Measurements from ENCODE around the gene MVB12A. TPM values are rescaled to one million over a fixed set of nuclear protein-coding genes. Genes with fewer than 3 reads are reported as not detected.

The MVB12A gene
- polyA plus RNA-seq, 1 donor from 2014 or later = 22.2 TPM

DNA sequence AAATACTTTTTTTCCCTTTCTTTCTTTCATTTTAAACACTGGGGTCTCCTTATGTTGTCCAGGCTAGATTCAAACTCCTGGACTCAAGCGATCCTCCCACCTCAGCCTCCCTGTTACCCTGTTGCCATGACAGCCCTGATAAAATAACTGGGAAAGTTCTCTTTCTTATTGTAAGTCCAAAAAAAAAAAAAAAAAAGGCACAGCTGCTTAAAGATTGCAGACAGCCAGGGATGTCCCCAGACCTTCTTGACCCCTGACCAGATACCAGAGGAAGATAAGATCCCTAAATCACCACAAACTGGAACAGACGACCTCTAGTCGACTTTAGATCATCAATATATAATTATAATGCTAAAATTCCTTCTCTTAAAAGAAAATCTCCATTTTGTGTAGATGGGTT is 1.1 kb upstream of the MVB12A start:
- no peak overlapping the region for H3K27ac Mint-ChIP-seq
- H3K36me3 Mint-ChIP-seq = peaks cover 1% of the 10 kb centered on the region
- peaks cover 1% of the 10 kb centered on the region for H3K27me3 Mint-ChIP-seq
- H3K9me3 Mint-ChIP-seq = no peaks in the 10 kb centered on the region
- H3K4me1 Mint-ChIP-seq = peaks cover 6 to 13% (median 8%) of the 10 kb centered on the region in 3 donors
- peak overlapping the region; percentile 90 to 98 (median 96) for H3K4me3 Mint-ChIP-seq

DNA sequence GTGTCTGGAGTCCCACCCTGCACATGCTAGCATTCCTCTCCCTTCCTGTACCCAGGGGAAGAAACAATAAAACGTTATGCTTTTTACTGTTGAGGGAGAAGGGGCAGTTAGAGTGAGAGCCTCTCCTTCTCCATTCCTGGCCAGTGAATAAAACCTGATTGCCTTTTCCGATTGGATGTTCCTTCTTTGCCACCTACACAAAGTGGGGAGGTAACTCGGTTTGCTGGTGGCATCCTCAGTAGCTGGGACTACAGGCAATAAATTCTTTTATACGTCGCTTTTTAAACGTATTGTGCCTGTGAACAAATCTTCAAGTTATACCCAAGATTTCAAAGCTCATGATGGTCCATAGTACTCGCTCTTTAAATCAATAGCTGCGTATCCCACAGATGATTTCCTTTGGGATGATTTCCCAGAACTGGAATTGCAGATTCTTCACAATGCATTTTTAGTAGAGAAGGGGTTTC is 660 bp upstream of the MVB12A start:
- Mint-ChIP-seq H3K27me3 (peaks cover 1% of the 10 kb centered on the region), H3K4me1 (peaks cover 6 to 13% (median 8%) of the 10 kb centered on the region in 3 donors), H3K4me3 (peak overlapping the region; percentile 90 to 98 (median 96)), H3K36me3 (peaks cover 1% of the 10 kb centered on the region), H3K9me3 (no peaks in the 10 kb centered on the region), H3K27ac (peak overlapping the region in 2 of 3 donors; percentile 68 to 88)

DNA sequence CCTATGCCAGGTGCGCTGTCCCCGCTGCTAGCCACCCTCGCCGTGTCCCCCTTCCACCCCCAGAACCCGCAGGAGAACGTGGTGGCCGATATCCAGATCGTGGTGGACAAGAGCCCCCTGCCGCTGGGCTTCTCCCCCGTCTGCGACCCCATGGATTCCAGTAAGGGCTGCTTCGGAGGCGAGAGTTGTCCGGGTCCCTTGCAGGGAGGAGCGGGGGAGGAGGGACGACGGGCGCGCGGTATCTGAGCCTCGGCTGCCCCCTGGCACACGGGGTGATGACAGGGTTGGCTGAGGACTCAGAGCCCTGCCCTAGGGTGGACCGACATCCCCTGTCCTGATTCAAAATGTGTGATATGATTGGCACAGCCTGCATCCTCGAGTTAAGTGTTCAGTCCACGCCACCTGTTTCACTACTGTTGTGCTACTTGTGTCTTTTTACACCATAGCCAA is 653 bp downstream of the MVB12A start:
- H3K36me3 Mint-ChIP-seq = peaks cover 1% of the 10 kb centered on the region
- H3K9me3 Mint-ChIP-seq = no peaks in the 10 kb centered on the region
- H3K4me1 Mint-ChIP-seq = peaks cover 6 to 13% (median 8%) of the 10 kb centered on the region in 3 donors
- H3K27me3 Mint-ChIP-seq = peaks cover 1% of the 10 kb centered on the region
- H3K4me3 Mint-ChIP-seq = peak overlapping the region; percentile 90 to 98 (median 96)
- H3K27ac Mint-ChIP-seq = peak overlapping the region in 2 of 3 donors; percentile 47 to 68

DNA sequence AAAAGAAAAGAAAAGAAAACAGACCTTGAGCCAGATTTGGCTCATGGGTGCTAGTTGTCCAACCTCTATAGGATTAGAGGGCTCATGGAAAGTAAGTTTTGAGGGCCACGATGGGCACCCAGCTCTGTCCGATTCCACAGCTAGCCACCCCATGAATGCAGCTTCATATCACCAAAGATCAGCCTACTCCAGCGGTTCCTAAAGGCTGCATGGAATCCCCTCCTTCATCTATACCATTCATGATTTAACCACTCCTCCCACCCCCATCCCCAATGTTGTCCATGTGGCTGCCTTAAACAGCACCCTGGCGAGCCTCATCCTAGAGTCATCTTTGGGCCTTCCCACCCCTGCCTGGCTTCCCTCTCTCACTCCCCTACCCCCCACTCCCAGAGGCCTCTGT is 2.1 kb downstream of the MVB12A start:
- peaks cover 1% of the 10 kb centered on the region for H3K36me3 Mint-ChIP-seq
- H3K9me3 Mint-ChIP-seq = no peaks in the 10 kb centered on the region
- peaks cover 6 to 13% (median 7%) of the 10 kb centered on the region in 3 donors for H3K4me1 Mint-ChIP-seq
- peaks cover under 1% of the 10 kb centered on the region for H3K27me3 Mint-ChIP-seq
- H3K4me3 Mint-ChIP-seq = peak overlapping the region in 2 of 4 donors; percentile 4 to 58
- no peak overlapping the region for H3K27ac Mint-ChIP-seq

GRCh38 chr19:17423429-17424208 is 3.8 kb downstream of the MVB12A start:
- Mint-ChIP-seq H3K27me3 (no peaks in the 10 kb centered on the region), H3K36me3 (peaks cover 1% of the 10 kb centered on the region), H3K9me3 (no peaks in the 10 kb centered on the region), H3K4me3 (peak overlapping the region in 2 of 4 donors; percentile 14 to 60), H3K4me1 (peaks cover 6 to 13% (median 6%) of the 10 kb centered on the region in 3 donors), H3K27ac (no peak overlapping the region)

- Mint-ChIP-seq H3K36me3 (no peaks in the 10 kb centered on the region), H3K9me3 (no peaks in the 10 kb centered on the region), H3K4me3 (no peak overlapping the region), H3K27ac (no peak overlapping the region), H3K27me3 (no peaks in the 10 kb centered on the region), H3K4me1 (peaks cover 0 to 6% (median under 1%) of the 10 kb centered on the region in 3 donors)
Observed at GRCh38 chr19:17424743-17425365, 5.0 kb downstream of the MVB12A start.

GRCh38 chr19:17429641-17430113 is 9.8 kb downstream of the MVB12A start:
- H3K4me3 Mint-ChIP-seq = no peak overlapping the region
- H3K4me1 Mint-ChIP-seq = no peaks in the 10 kb centered on the region
- H3K27me3 Mint-ChIP-seq = no peaks in the 10 kb centered on the region
- no peaks in the 10 kb centered on the region for H3K9me3 Mint-ChIP-seq
- H3K27ac Mint-ChIP-seq = peak overlapping the region in 1 of 3 donors; percentile 42
- H3K36me3 Mint-ChIP-seq = no peaks in the 10 kb centered on the region

DNA sequence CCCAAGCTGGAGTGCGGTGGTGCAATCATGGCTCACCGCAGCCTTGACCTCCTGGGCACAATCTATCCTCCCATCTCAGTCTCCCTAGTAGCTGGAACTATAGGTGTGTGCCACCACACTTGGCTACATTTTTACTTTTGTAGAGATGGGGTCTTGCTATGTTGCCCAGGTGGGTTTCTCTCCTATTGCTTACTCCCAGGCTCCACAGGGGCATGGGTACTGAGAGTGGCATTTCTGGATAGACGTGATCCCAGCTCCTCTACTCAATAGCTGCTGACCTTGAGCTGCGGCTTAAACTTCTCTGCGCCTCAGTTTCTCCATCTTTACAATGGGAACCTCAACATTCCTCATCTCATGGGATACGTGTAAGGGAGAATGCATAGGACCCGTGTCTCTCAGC is 11.6 kb downstream of the MVB12A start:
- H3K4me1 Mint-ChIP-seq = no peaks in the 10 kb centered on the region
- H3K9me3 Mint-ChIP-seq = no peaks in the 10 kb centered on the region
- no peak overlapping the region for H3K4me3 Mint-ChIP-seq
- H3K27ac Mint-ChIP-seq = no peak overlapping the region
- H3K36me3 Mint-ChIP-seq = no peaks in the 10 kb centered on the region
- no peaks in the 10 kb centered on the region for H3K27me3 Mint-ChIP-seq

DNA sequence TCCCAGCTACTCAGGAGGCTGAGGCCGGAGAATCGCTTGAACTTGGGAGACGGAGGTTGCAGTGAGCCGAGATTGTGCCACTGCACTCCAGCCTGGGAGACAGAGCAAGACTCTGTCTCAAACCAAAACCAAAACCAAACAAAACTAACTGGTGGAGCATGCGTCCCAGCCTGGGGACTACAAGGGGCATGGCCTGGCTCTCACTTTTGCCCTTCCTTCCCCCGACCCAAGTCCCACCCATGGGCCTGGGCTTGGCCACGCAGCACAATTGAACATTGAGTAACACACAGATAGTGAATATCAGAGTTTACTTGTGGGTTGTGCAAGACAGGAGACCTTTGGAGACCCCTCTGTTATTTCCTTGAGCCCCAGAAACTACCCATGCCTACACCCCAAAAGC is 15.4 kb downstream of the MVB12A start:
- Mint-ChIP-seq H3K27me3 (no peaks in the 10 kb centered on the region), H3K9me3 (no peaks in the 10 kb centered on the region), H3K27ac (no peak overlapping the region), H3K4me3 (no peak overlapping the region), H3K4me1 (no peaks in the 10 kb centered on the region), H3K36me3 (no peaks in the 10 kb centered on the region)

DNA sequence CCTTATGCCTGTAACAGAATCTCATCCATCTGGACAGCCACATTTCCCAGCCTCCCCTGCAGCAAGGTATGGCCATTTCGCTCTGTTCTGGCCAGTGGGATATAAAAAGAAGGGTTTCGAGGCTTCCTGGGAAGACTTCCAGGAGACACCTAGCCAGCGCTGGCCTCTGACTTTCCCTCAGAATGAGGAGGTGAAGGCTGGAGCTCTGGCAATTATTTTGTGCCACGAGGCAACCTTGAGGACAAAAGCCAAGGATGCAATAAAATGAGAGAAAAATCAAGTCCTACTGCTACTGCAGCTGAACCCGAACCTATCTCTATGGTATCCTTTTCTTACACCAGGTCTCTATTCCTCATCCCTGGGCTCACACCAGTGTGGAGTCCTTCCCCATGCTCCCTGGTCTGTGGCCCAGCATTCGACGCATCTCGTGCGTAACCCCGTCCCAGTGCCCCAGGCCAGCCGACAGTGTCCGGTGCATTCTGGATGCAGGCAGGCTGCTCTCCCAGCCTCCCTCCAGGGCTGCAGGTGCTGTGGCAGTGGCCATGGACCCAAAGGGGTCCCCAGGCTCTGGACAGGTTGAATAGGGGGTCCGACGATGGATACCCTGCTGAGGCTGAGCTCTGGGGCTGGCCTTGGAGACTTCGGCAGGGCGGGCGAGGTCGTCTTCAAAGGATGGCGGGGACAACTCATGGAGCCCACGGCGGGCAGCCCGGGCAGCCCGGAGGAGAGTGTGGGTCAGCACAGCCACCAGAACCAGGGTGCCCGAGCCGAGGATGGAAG is 16.4 kb downstream of the MVB12A start:
- Mint-ChIP-seq H3K36me3 (no peaks in the 10 kb centered on the region), H3K27ac (no peak overlapping the region), H3K27me3 (no peaks in the 10 kb centered on the region), H3K9me3 (no peaks in the 10 kb centered on the region), H3K4me3 (no peak overlapping the region), H3K4me1 (no peaks in the 10 kb centered on the region)

- no peaks in the 10 kb centered on the region for H3K4me1 Mint-ChIP-seq
- no peaks in the 10 kb centered on the region for H3K36me3 Mint-ChIP-seq
- no peaks in the 10 kb centered on the region for H3K27me3 Mint-ChIP-seq
- no peaks in the 10 kb centered on the region for H3K9me3 Mint-ChIP-seq
- no peak overlapping the region for H3K4me3 Mint-ChIP-seq
- H3K27ac Mint-ChIP-seq = no peak overlapping the region
Observed at GRCh38 chr19:17436874-17437267, 17.0 kb downstream of the MVB12A start.

GRCh38 chr19:17441241-17442021 is 21.6 kb downstream of the MVB12A start:
- H3K4me1 Mint-ChIP-seq = no peaks in the 10 kb centered on the region
- H3K27me3 Mint-ChIP-seq = no peaks in the 10 kb centered on the region
- H3K4me3 Mint-ChIP-seq = peak overlapping the region in 1 of 4 donors; percentile 13
- H3K27ac Mint-ChIP-seq = no peak overlapping the region
- H3K9me3 Mint-ChIP-seq = no peaks in the 10 kb centered on the region
- H3K36me3 Mint-ChIP-seq = no peaks in the 10 kb centered on the region

DNA sequence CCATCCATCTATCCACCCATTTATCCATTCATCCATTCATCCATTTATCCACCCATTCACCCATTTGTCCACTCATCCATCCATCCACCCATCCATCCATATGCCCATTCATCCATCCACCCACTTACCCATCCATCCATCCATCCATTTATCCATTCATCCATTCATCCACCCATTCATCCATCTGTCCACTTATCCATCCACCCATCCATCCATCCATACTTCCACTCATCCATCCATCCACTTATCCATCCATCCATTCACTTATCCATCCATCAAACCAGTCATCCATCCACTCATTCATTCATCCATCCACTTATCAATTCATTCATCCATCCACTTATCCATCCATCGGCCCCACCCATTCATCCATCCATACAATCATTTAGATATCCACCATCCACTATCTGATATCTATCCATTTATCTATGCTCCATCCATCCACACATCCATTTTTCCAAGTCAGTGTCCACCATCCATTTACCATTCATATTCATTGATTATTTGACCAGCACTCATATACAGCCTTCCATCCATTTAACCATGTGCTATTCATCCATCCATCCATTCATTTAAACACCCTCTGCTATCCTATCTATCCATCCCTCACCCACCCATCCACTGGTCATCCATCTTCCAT is 25.8 kb downstream of the MVB12A start:
- H3K4me1 Mint-ChIP-seq = peaks cover 0 to 7% (median 0%) of the 10 kb centered on the region in 3 donors
- peaks cover 16% of the 10 kb centered on the region for H3K27me3 Mint-ChIP-seq
- H3K4me3 Mint-ChIP-seq = no peak overlapping the region
- H3K36me3 Mint-ChIP-seq = no peaks in the 10 kb centered on the region
- no peak overlapping the region for H3K27ac Mint-ChIP-seq
- peaks cover 0 to 2% (median 0%) of the 10 kb centered on the region in 3 donors for H3K9me3 Mint-ChIP-seq

- Mint-ChIP-seq H3K4me1 (peaks cover 0 to 7% (median 0%) of the 10 kb centered on the region in 3 donors), H3K27ac (no peak overlapping the region), H3K4me3 (peak overlapping the region in 3 of 4 donors; percentile 32 to 52 (median 43)), H3K27me3 (peaks cover 29% of the 10 kb centered on the region), H3K36me3 (no peaks in the 10 kb centered on the region), H3K9me3 (peaks cover 0 to 2% (median 0%) of the 10 kb centered on the region in 3 donors)
Observed at GRCh38 chr19:17447704-17448130, 27.9 kb downstream of the MVB12A start.
